HuH-7 (cell line): ENCODE results near the gene RBP7.
A peak's percentile ranks its signal among the peaks of the same experiment; 100 is the strongest.

Source experiments
- DNase-seq: peaks from one replicate; pipeline ENCODE4 v3.0.0; 2011; ENCODE audit warnings: low spot score

Gene RBP7

DNA sequence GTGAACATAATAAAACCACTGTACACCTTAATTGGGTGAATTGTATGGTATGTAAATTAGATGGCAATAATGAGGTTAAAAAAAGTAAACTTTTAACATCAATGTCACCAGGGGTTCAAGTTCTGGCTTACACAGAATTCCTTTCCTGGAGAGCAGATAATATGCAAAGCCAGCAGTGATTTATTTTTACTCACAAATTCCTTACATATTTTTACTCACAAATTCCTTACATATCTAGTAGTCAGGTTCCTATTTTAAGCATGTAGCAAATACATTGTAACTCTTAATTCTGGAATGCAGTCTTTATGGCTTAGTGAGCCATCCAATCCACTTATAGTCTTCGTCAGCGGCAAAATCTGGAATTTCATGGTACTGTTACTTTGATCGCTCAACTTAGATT is 34.4 kb downstream of the RBP7 start:
- no peak for DNase-seq

DNA sequence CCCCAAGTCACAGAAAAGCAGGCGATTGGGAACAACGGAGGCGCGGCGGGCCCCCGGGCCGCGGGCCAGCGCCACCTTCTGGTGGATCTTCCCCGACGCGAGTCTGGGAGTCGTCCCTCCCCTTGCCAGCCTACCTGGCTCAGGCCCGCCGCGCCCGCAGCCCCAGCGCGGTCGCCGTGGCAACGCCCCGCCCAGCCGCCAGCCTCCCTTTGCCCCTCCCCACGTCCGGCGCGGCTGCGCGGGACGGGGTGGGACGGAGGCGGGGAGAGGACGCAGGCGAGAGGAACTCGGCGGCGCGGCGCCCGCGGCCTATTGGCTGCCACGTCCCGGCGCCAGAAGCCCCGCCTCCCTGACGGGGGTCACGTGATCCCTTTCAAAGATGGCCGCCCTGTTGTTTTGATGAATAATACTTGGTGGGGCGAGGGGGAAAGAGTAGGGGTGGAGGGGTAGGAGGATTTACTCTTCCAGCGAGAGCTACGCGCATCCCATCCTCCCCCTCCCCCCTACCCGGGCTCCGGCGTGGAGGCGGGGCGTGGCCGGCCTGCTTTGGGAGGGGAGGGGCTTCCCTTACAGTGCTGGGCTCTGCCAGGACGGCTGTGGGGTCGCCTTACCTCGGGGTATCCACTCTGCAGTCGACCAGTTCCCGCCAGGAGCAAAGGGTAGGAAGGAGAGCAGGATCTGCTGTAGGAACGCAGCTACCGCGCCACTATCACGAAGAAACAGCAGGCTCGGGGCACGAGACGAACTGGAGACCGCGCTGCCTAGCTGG is 35.7 kb downstream of the RBP7 start, which contains the start of gene UBE4B:
Gene UBE4B, plus strand, starts transcription at position 369 of the 769 bp plus-strand sequence. CDS start 713 bp downstream, outside the sequence.
- peak; percentile 93 for DNase-seq

DNA sequence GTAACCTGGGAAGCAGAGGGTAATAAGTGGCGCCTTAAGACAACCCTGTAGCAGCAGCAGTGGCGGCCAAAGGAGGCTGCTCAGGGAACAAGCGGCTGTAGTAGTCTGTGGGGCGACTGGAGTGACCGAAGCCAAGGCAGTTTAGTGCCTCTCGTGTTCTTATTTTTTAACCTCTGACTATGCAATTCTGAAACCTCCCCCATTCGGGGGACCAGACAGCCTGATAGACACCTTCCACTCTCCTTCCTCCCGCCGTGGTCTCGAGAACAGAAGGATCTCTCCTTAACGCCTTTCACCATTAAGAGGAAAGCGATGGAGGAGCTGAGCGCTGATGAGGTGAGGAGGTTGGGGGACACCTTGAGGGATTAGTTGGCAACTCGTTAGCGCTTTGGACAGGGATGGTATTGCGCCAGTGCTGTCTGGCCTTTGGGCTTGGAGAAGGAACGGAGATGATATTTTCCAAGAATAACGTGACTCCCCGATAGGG is 36.4 kb downstream of the RBP7 start:
- no peak for DNase-seq

DNA sequence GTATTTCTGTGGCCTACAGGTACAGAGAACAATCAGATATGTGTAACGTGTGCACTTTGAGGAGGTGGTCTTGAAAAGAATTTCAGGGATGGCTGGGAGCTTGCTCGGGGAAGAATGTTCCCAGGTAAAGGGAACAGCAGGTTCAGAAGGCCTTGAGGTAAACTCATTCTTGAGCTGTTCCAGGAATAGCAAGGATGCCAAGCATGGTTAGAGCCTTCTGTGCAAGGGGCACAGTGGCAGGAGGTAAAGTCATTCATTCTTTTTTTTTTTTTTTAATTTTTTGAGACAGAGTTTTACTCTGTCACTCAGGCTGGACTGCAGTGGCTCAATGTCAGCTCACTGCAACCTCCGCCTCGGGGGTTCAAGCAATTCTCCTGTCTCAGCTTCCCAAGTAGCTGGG is 45.7 kb downstream of the RBP7 start:
- DNase-seq: no peak

DNA sequence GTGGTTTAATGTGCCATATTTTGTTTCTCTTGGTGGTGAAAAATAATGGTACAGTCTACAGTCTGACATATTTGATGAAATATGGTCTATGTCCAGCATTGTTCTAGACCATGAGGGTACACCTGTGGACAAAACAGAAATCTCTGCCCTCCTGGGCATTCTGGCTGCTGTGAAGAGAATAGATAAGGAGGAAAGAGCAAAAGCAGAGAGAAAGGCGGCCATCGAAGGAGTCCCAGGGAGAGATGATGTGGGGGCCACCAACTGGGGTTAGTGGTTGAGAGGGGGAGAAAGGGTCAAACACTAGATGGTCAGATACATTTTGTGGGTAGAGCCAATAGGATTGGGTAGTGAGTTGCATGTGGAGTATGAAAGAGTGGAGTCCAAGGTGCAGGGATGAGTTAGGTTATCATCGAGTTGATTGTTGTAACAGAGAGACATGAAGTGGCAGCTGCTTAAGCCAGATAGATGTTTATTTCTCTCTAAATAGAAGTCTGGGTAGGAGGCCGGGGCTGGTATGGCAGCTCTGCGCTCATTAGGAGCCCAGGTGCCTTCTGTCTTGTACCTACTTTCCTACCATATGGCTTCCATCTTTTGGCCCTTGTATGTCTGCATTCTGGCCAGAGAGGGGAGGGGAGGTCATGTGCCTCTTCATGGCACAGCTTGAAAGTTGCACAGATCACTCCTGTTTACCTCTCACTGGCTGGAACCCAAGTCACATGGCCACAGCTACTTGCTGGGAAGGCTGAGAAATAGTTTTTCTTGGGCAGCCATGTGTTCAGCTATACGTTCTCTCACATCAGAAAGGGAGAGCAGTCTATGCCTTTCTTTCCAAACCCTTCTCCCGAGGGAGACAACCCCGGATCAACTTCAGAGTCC is 48.7 kb downstream of the RBP7 start:
- no peak for DNase-seq

DNA sequence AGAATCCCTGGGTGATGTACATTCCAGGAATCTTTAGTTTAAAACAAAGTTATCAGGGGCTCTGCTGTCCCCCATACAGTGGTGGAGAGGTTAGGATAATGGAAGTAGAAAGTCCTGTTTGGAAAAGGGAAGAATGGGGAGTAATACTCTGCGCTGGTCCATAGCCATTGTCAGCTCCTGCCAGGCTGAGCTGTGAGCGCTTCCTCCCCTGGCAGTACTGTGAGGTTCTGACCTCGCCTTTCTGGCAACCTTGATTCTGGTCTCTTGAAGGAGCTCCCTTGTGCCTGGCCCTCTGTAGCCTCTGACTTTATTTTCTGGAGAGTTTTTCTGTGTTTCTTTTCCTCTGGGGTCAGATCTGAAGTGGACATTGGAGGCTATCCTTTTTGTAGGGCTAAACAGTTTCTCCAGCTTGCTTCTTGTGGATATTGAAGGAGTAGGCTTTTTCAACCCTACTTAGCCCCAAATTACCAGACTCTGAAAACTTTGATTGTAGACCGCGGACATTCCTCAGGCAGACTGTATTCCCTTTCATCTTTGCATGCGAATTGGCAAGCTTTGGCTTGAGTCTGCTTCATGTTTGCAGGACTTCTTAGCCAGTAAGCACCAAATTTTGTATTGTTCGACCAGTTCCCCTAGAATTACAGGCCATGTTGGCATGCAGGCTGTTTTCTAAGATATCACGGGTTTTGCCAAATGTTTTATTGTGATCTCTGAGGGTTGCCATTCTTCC is 49.5 kb downstream of the RBP7 start:
- no peak for DNase-seq

DNA sequence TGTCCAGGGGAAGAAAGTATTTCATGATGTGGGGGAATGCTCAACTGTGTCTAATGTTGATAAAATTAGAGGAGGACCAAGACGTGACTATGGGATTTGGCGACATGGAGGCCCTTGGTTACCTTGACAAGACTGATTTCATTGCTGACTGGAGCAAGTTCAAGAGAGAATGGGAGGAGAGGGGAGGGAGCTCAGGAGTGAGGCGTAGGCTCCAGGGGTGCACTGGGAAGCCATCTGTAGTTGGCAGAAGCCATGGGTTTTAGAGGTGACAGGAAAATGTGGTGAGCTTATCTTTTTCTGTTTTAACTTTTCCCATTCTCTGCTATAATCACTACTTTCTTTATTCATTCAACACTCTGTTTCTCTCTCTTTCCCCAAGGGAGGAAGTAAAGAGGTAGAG is 51.6 kb downstream of the RBP7 start:
- DNase-seq: no peak

DNA sequence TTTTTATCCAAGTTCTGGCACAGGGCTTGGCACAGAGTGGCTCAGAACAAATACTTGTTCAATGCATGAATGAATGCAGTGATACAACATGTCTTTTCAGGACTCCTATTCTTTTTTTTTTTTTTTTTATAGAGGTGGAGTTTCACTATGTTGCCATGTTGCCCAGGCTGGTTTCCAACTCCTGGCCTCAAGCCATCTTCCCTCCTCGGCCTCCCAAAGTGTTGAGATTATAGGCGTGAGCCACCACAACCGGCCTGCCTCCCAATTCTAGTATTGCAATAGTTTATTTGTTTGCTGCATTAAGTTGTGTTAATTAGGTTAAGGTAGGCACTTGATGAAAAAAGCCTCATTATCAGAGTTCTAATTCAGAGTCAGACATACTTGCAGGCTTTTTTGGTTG is 53.6 kb downstream of the RBP7 start:
- no peak for DNase-seq

DNA sequence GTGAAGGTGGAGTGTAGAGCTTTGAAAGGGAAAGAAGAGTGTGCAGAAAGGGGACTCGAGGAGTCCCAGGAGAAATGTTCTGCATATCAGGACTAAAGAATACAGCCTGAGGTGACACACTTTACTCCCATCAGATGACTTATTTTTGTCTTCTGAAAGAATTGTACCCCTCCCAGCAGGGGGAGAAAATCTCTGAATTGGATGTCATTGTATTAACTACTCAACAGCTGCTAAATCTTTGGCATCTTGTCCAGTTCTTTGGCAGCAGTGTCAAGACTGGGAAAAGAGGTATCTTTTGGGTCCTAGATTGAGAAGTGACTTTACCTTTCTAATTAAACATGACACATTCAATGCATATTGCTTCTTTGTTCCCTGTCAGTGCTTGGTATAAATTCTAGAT is 54.6 kb downstream of the RBP7 start:
- no peak for DNase-seq

DNA sequence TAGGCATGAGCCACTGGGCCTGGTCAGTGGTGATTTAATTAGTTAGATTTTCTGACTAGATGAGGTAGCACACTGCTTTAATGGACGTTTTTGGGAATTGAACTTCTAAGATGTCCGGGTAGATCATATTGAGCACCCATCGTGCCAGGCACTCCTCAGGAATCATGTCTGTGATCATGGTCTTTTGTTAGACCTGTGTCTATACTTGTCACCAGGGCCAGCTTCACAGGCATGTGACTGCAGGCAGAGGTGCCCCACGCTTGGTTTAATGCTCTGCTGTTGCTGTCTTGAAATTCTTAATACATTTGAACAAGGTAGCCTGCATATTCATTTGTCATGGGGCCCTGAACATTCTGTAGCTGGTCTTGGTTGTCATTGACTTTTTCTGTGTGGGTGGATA is 55.3 kb downstream of the RBP7 start:
- no peak for DNase-seq

DNA sequence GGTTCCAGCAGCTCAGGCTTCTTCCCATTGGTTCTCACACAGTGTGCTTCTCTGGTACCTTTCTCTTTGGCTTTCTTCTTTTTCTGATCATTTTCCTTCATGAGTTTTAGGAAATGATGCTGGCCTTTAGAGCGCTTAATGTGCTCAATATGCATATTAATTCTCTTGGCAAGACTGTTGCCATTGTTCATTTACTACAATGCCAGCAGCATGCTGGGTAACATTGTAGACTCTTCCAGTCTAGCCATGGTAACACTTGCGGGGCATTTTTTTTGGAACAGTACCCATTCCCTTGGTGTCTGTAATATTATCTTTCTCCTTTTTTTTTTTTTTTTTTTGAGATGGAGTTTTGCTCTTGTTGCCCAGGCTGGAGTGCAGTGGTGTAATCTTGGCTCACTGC is 57.4 kb downstream of the RBP7 start:
- DNase-seq: no peak

DNA sequence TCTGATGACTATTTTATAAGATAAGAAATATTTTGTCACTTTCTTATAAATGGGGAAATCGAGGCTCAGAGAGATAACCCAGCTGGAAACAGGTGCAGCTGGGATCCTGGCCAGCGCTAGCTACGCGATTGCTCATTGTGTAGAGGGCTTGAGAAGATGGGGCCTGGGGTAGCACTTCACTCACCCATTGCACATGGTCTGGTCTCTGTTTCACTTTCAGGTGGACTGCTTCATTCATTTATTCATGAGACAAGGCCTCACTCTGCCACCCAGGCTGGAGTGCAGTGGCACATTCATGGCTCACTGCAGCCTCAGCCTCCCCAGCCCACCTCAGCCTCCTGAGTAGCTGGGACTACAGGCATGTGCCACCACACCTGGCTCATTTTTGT is 59.6 kb downstream of the RBP7 start:
- DNase-seq: no peak

DNA sequence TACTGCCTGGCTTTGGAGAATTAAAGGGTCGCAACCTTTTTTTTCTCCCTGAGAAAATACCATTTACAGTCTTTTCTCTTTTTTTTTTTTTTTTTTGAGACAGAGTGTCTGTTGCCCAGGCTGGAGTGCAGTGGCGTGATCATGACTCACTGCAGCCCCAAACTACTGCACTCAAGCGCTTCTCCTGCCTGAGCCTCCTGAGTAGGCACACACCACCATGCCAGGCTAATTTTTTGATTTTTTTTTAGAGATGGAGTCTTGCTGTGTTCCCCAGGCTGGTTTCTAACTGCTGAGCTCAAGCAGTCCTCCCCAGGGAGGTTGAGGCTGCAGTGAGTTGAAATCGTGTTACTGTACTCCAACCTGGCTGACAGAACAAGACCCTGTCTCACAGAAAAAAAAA is 60.3 kb downstream of the RBP7 start:
- no peak for DNase-seq

DNA sequence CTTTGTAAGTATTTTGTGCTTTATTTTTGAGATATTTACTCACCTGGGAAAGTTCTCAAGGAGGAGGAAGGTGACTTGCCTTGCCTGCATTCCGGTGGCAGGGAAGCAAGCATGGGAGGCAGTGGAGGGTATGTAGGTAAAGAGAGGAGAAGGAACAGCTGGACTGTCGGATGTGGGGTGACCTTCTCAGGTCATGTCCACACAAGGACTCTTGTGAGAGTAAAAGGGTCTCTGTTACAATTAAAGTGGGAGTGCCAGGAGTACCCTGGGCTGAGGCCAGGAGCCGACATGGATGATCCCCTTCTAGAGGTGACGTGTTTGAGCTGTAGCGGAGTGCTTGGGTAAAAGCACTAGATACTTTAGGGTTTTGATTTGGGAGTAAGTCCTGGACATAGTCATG is 60.8 kb downstream of the RBP7 start:
- DNase-seq: no peak

DNA sequence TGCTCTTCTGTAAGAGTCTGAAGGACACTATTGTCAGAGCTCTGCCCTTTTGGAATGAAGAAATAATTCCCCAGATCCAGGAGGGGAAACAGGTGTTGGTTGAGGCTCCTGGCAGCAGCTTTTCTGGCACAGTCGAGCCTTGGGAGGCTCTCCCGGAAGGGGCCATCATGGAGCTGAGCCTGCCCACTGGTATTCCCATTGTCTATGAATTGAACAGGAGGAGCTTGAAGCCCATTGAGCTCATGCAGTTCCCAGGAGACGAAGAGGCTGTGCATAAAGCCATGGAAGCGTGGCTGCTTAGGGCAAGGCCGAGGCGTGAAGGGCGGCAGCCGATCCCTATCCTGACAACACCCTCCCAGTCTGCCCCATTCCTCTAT is 62.3 kb downstream of the RBP7 start:
- DNase-seq: no peak

DNA sequence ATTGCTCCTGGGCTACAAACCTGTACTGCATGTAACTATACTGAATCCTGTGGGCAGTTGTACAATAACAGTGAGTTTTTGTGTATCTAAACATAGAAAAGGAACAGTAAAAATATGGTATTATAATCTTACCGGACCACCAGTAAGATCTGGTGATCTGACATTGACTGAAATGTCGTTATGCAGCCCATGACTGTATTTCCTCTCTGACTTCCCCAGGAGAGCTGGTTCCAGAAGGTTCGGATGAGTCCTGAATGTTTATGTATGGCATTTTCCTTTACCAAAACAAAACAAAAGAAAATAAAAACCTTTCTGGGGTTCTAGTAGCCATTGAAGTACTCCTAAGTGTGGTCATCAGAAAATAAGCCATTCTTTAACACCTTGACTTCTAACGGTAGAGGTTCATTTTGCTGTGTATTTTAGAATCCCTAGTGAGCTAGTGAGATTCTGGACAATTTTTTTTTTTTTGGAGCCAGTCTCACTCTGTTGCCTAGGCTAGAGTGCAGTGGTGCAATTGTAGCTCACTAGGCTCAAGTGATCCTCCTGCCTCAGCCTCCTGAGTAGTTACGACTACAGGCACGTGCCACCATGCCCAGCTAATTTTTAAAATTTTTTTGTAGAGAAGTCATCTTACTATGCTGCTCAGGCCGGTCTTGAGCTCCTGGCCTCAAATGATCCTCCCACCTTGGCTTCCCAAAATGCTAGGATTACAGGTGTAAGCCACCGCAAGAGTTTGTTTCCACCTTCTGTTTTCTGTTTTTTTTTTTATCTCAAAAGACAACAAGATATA is 63.5 kb downstream of the RBP7 start:
- DNase-seq: no peak

DNA sequence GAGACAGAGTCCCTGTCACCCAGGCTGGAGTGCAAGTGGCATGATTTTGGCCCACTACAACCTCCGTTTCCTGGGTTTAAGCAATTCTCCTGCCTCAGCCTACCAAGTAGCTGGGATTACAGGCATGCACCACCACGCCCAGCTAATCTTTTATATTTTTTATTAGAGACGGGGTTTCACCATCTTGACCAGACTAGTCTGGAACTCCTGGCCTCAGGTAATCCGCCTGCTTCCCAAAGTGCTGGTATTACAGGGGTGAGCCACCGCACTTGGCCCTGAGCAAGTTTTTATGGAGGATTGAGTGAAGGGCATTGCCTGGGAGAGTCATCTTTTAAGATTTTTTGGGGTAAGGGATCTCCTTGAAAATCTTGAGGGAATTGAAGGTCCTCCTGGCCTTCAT is 64.2 kb downstream of the RBP7 start:
- no peak for DNase-seq

DNA sequence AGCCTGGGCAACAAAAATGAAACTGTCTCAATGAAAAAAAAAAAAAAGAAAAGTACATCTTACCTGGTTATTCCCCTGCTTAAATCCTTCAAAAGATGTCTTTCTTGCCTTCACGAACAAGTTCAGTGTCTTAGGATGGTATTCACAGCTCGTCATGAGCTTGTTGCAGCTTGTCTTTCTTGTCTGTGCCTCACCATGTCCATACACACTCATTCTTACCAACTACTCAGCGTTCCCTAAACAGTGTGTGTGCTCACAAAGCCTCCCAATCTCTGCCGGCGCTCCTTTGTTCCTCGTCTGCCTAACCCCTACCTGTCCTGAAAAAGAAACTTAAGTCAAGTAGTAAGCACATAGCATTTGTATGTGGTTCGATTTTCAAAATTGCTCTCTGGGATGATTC is 66.8 kb downstream of the RBP7 start:
- DNase-seq: no peak

DNA sequence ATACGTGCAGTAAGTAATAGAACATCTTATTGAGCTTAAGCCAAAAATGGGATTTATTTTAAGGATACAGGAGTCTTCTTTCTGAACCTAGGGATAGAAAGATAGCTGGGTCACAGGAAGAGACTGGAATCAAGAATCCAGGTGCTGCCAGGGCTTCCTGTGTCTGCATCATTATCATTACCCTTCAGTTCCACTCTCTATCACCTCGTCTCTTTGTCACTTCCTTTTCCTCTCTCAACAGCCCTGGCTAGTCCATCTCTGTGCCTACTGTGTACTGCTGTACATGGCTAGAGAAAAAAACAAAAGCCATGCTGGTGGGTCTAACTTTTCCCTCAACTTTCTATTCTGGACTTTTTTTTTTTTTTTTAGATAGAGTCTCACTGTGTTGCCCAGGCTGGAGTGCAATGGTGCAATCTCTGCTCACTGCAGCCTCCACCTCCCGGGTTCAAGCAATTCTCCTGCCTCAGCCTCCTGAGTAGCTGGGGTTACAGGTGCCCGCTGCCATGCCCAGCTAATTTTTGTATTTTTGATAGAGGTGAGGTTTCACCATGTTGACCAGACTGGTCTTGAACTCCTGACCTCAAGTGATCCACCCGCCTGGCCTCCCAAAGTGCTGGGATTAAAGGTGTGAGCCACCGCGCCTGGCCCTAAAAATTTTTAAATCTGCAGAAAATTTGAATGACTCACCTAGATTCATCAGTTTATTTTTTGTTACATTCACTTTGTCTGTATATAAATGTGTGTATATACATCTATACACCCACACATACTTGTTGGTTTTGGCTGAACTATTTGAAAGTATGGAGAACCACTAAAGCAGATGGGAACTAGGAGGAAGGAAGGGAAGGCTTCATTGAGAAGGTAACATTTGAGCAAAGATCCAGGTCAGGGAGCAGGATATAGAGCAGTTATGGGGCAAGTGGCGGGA is 67.7 kb downstream of the RBP7 start:
- DNase-seq: no peak

DNA sequence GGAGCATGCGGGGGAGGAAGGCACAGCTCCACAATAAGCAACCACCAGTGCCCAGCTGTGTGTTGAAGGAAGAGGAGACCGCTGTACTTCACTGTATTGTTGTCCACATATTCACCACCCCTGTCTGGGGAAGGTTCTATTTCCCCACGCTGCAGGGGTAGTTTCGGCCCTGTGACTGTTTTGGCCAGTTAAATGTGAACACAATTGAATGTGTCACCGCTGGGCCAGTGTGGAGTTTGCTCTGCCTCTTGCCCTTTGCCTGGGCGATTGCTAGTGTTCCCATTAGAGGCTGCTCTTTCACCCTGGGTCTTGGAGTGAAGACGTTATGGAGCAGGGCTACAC is 68.3 kb downstream of the RBP7 start:
- DNase-seq: peak; percentile 32
